Measurements from ENCODE around the gene SARM1. TPM values are rescaled to one million over a fixed set of nuclear protein-coding genes. Genes with fewer than 3 reads are reported as not detected.
A peak's percentile ranks its signal among the peaks of the same experiment; 100 is the strongest.

Gene SARM1
- polyA plus RNA-seq, 1 of the 3 experiments (the other 2 are of a cell fraction): 17.4 TPM

DNA sequence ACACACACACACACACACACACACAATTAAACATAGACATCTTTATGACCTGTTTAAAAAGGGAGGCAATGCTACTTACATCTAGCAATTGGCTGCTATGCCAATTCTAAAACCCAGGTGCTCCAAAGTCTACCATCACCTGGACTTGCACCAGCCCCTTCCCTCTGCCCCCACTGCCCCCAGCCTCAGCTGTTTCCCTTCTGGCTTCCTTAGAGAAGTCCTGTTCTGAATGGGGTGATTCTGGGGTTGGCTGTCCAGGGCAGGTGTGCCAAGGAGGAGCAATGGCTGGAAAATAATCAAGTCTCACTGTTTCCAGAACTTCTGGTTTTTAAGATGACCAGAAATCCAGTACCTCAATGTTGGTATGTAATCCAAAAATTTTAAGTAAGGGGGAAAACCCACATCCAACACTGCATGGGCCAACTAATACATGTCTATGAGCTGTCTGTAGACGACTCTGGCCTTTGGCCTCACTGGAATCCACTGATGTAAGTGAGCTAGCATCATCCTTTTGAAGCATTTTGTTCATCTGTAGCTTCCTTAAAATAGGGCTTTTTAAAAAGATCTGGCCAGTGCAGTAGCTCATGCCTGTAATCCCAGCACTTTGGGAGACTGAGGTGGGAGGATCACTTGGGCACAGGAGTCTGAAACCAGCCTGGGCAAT is 38.3 kb upstream of the SARM1 start:
- H3K9me3 ChIP-seq: no peaks in the 10 kb centered on the region
- peaks cover 12% of the 10 kb centered on the region for H3F3A ChIP-seq (replicated peaks; ENCODE audit: insufficient read depth)
- H4K20me1 ChIP-seq (ENCODE audit: insufficient read depth): peaks cover 16% of the 10 kb centered on the region; the same call in 1 of the 2 replicates
- H3K27ac ChIP-seq (ENCODE audit: low read depth in 2 of 2, low read length in 1 of 2): no peak overlapping the region
- peak overlapping the region; percentile 87 for H3K4me2 ChIP-seq
- H3K4me3 ChIP-seq (ENCODE audit: low read depth in 2 of 2, low read length in 1 of 2): no peak overlapping the region; a peak in 1 of 4 replicates
- no peak for TF ChIP-seq SMC3 (IDR thresholded peaks at IDR 0.05; ENCODE audit: low read depth, low read length)
- TF ChIP-seq GABPA (IDR thresholded peaks at IDR 0.05; ENCODE audit: low read depth): no peak
- TF ChIP-seq EZH2phosphoT487 (IDR thresholded peaks at IDR 0.05; ENCODE audit: borderline replicate concordance, low read depth): no peak
- TF ChIP-seq RAD21 (IDR thresholded peaks at IDR 0.05; ENCODE audit: low read length): no peak
- TF ChIP-seq MXI1 (IDR thresholded peaks at IDR 0.05; ENCODE audit: low read depth, low read length): no peak
- no peak for TF ChIP-seq FOXJ3 (CRISPR knock-in tag; IDR thresholded peaks at IDR 0.05)
- no peaks in the 10 kb centered on the region for H3K9me2 ChIP-seq
- POLR2A ChIA-PET: no interaction called here
- H3K4me1 ChIP-seq (ENCODE audit: control insufficient read depth in 1 of 2, insufficient read depth in 2 of 2, low read depth in 1 of 2, low read length in 1 of 2): peaks cover 11 to 21% of the 10 kb centered on the region in 2 experiments; a peak in 3 of 4 replicates
- H2AFZ ChIP-seq (ENCODE audit: low read depth): no peak overlapping the region
- H3K36me3 ChIP-seq (replicated peaks in 1 of 2; ENCODE audit: control insufficient read depth in 1 of 2, insufficient read depth in 2 of 2, low read length in 1 of 2): peaks cover 17 to 36% of the 10 kb centered on the region in 2 experiments
- no peaks in the 10 kb centered on the region for H3K27me3 ChIP-seq (ENCODE audit: insufficient read depth)
- CTCF ChIA-PET: interaction anchor here (1.2 to 3.8 kb wide), 2 partner anchors 13 to 15 kb away, joined by 3 to 19 read pairs; no protein-coding TSS in a partner anchor
- H3K79me2 ChIP-seq (ENCODE audit: insufficient read depth): peaks cover 67% of the 10 kb centered on the region
- WGBS (ENCODE audit: low lambda C conversion rate): 55% methylated on average over 1 of the region's 1 CpG
- 0 out of 2 replicates have a peak overlapping the region, but pooled peaks have one; percentile 82 for H3K9ac ChIP-seq
- no peak for DNase-seq

DNA sequence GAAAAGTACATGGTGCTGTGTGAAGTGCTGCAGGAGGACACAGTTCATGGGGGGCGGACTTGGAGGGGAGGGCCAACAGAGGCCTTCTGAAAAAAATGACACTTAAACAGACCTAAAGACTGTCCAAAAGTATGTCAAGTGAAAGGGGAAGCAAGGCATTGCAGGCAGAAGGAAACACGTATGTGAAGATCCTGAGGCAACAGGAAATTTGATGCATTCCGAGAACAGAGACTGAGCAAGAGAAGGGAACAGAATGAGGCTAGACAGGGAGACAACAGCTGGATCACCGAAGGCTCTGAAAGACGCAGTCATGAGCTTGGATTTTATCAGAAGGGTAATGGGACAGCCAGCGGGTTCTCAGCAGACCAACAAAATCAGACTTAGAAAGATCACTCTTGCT is 37.3 kb upstream of the SARM1 start:
- no peak for DNase-seq
- no peaks in the 10 kb centered on the region for H3K27me3 ChIP-seq (ENCODE audit: insufficient read depth)
- peaks cover 7 to 27% of the 10 kb centered on the region in 2 experiments for H3K36me3 ChIP-seq (replicated peaks in 1 of 2; ENCODE audit: control insufficient read depth in 1 of 2, insufficient read depth in 2 of 2, low read length in 1 of 2)
- 32% methylated on average over 6 of the region's 6 CpGs for WGBS (ENCODE audit: low lambda C conversion rate)
- ChIA-PET POLR2A (interaction anchor here (1.9 kb wide), 1 partner anchor 15 kb away, joined by 10 read pairs; no protein-coding TSS in a partner anchor), CTCF (interaction anchor here (1.5 to 3.8 kb wide), 3 partner anchors 14 to 441 kb away, joined by 3 to 19 read pairs (median 4); partner anchors contain the start of gene LYRM9)
- peak overlapping the region in 1 of 2 experiments; percentile 85; a peak in 1 of 4 replicates for H3K27ac ChIP-seq (ENCODE audit: low read depth in 2 of 2, low read length in 1 of 2)
- H3K9me2 ChIP-seq: no peaks in the 10 kb centered on the region
- peak overlapping the region; percentile 82 for H3K9ac ChIP-seq
- peaks cover 11 to 21% of the 10 kb centered on the region in 2 experiments; a peak in 3 of 4 replicates for H3K4me1 ChIP-seq (ENCODE audit: control insufficient read depth in 1 of 2, insufficient read depth in 2 of 2, low read depth in 1 of 2, low read length in 1 of 2)
- H4K20me1 ChIP-seq (ENCODE audit: insufficient read depth): peaks cover 24% of the 10 kb centered on the region; the same call in 1 of the 2 replicates
- peaks cover 19% of the 10 kb centered on the region for H3F3A ChIP-seq (replicated peaks; ENCODE audit: insufficient read depth)
- peak overlapping the region; percentile 78 to 91 for H3K4me3 ChIP-seq (ENCODE audit: low read depth in 2 of 2, low read length in 1 of 2)
- no peak for TF ChIP-seq POLR2AphosphoS5 (IDR thresholded peaks at IDR 0.05; ENCODE audit: low read depth, low read length)
- no peak for TF ChIP-seq FOSL2 (IDR thresholded peaks at IDR 0.05; ENCODE audit: borderline replicate concordance, low read depth)
- TF ChIP-seq EP300 (IDR thresholded peaks at IDR 0.05; ENCODE audit: borderline replicate concordance in 1 of 2, low read depth in 1 of 2, low read length in 1 of 2): no peak
- TF ChIP-seq SMC3 (IDR thresholded peaks at IDR 0.05; ENCODE audit: low read depth, low read length): no peak
- no peak for TF ChIP-seq TAF1 (IDR thresholded peaks at IDR 0.05; ENCODE audit: borderline replicate concordance, low read depth, low read length)
- no peak for TF ChIP-seq JUND (IDR thresholded peaks at IDR 0.05)
- TF ChIP-seq, protein P1, sequence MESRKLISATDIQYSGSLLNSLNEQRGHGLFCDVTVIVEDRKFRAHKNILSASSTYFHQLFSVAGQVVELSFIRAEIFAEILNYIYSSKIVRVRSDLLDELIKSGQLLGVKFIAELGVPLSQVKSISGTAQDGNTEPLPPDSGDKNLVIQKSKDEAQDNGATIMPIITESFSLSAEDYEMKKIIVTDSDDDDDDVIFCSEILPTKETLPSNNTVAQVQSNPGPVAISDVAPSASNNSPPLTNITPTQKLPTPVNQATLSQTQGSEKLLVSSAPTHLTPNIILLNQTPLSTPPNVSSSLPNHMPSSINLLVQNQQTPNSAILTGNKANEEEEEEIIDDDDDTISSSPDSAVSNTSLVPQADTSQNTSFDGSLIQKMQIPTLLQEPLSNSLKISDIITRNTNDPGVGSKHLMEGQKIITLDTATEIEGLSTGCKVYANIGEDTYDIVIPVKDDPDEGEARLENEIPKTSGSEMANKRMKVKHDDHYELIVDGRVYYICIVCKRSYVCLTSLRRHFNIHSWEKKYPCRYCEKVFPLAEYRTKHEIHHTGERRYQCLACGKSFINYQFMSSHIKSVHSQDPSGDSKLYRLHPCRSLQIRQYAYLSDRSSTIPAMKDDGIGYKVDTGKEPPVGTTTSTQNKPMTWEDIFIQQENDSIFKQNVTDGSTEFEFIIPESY (IDR thresholded peaks at IDR 0.05; ENCODE audit: borderline replicate concordance, low read depth): no peak
- no peak for TF ChIP-seq EZH2phosphoT487 (IDR thresholded peaks at IDR 0.05; ENCODE audit: borderline replicate concordance, low read depth)
- TF ChIP-seq GATA2 (CRISPR knock-in tag; IDR thresholded peaks at IDR 0.05): no peak
- TF ChIP-seq ELF1 (IDR thresholded peaks at IDR 0.05): no peak
- no peaks in the 10 kb centered on the region for H3K9me3 ChIP-seq
- no peak overlapping the region for H2AFZ ChIP-seq (ENCODE audit: low read depth)
- H3K4me2 ChIP-seq: peak overlapping the region; percentile 87
- H3K79me2 ChIP-seq (ENCODE audit: insufficient read depth): peaks cover 76% of the 10 kb centered on the region
